NCI-H526 treated with DMSO at 0.1 percent for 48 hours (cell line): Measurements from ENCODE around the gene C10orf143.
A peak's percentile ranks its signal among the peaks of the same experiment; 100 is the strongest.
"Not testable (repeated sequence)": the region's sequence is repeated elsewhere in the genome, so short reads cannot be mapped to it uniquely, and the experiment has no call there.

Experiments
- DNase-seq: peaks from one replicate; lab custom pipeline; 2025; lab: John Stamatoyannopoulos, UW

The C10orf143 gene

DNA sequence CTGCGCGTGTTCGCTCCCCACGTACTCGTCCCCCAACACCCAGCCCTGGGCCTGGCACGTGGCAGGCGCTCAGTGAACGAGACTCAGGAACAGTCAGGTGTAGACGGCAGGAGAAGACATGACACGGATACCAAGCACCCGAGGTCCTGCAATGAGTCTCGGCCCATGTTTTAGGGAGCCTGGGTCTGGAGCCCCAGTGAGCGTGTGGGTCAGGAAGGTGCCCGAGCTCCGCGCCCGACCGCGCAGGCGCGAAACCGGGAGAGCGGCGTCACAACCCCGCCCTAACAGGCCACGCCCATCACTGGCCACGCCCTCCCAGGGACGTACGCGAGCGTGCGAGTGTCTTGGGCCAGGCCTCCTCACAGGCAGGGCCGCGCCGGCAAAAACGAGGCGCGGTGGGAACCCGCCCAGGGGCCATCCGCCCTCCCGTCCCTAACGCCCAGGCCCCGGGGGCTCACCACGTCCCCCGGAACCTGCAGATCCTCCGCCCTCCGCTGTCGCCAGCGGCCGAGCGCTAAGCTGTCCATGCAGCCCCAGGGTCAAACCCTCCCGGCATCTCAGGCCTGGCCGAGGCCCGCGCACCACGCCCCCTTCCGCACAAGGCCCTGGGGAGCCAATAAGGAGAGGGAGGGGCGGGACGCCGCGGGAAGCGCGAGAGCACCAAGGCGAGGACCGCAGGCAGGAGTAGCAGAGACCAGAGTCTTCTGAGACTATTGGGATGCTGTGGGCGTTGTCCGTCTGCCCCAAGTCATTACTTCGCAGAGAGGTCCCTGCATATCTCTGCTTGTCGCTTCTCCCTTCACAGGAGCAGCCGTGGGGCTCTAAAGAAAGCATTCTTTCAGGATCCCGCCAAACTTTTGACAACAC is at the start of gene C10orf143:
TSS of gene C10orf143 (minus strand) at position 585 of the 867 bp plus-strand sequence. CDS start at position 527, 58 bp downstream.
- peak; percentile 80 for DNase-seq

DNA sequence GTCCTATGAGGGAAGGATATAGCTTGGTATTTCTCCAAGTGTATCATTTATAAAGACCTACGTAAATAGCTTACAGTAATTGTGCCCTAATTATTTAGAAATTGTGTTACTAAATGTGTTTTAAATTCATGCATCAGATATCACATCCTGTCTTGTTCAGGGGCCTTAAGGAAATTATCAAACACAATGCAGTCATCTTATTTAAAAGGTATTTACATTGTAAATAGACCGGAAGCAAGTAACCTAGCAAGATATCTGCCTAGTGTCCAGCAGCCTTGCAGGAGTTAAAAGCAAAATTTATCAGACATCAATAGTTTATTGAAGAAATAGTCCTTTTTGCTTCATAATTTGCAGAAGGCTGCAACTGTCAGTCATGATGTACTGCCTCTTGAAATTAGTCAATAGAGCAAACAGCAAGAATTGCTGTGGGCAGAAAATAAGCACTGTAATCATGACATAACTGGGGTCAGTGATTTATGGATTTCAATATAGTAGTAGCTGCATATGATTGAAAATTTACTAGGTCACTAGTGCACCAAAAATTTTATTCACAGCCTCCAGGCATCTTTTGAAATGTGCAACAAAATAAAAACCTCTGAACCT is 48.7 kb upstream of the C10orf143 start:
- DNase-seq: no peak

DNA sequence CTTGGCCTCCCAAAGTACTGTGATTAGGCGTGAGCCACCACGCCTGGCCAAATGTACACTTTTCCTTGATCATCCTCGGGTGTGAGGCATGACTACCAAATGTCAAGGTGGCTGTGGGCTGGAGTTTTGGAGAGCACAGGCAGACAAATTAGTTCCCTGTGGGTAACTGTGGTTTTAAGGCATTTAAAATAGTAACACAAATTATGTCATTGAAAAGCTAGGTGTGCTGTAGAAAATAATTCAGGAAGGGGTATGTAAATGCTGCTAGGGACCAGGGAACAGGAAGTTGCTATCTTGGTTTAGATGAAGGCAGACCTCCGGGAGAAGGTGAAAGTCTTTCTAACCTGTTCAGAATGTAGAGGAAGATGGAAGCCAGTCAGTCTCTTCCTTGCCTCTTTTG is 35.4 kb upstream of the C10orf143 start:
- no peak for DNase-seq

DNA sequence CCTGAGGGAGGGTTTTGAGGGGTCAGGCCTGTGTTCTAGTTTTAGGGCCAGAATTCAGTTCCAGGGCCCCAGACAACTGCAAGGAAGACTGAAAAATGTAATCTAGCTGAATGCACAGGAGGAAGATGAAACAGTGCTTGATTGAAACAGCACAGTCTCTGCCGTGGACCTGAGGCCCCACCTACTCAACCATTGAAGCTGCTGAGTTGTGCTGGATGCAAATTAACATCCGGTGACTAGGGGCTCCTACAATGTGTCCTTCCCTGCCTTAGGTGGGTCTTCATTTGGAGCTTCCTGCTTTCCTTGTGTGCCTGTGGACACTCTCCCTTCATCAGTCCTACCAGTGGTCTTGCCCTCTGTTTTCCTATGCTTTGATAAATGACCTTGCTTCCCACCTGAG is 31.2 kb upstream of the C10orf143 start:
- no peak for DNase-seq

DNA sequence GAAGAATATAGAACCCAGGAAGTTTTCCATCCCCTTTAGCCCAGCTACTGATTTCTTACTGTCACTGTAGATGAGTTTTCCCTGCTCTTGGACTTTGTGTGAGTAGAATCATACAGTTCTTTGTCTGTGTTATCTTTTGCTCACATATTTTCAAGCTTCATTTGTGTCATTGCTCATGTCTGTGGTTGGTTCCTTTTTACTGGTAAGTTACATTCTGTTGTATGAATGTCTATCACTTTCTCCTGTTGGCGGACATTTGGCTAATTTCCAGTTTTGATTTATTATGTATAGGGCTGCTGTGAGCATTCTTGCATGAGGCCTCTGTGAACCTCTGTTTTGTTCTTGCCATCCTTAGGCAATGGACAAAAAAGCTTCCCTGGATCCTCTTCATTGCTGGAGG is 30.8 kb upstream of the C10orf143 start:
- no peak for DNase-seq

DNA sequence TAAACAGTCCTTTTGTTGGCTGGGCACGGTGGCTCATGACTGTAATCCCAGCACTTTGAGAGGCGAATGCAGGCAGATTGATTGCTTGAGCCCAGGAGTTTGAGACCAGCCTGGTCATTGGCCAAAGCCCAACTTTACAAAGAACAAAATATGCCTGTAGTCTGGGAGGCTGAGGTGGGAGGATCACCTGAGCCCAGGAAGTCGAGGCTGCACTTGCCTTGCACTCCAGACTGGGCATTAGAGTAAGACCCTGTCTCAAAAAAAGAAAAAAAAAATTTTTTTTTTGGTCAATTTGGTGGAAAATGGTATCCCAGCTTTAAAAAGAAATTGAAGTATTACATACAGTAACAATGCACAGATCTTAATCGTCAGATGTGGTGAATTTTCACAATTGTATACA is 30.4 kb upstream of the C10orf143 start:
- DNase-seq: no peak

DNA sequence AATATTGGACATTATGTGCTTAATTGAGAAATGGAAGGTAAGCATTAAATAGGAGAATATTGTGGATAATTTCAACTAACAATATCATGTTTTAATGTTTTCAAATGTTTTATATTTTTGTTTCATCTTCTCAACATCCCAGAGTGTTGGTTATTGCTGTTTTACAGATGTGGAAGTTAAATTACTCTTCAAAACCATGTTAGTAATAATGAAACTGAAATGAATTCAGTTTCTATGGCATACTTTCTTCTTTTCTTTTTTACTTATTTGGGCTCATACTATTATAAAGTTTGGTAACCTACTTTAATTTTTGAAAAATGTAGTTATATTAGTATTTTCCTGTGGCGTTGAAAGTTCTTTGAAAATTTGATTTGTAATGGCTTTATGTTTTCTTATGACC is 29.8 kb upstream of the C10orf143 start:
- DNase-seq: no peak

DNA sequence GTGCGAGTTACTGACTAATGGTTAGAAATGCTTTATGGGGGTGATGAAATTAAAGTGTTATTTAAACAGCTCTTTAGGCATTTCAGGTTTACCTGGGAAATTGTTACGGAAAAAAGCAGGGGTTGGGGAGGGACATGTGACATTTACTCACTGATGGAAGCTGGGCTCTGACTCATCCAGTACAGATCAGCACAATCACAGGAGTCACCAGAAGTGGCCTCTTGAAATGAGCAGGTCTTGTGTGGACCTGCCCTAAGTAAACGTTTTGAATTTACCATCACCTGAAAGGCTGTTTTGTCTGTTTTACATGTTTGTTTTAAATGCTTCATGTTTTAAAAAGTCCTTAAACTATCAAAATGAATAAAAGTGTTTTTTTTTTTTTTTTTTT is 27.8 kb upstream of the C10orf143 start:
- DNase-seq: no peak

DNA sequence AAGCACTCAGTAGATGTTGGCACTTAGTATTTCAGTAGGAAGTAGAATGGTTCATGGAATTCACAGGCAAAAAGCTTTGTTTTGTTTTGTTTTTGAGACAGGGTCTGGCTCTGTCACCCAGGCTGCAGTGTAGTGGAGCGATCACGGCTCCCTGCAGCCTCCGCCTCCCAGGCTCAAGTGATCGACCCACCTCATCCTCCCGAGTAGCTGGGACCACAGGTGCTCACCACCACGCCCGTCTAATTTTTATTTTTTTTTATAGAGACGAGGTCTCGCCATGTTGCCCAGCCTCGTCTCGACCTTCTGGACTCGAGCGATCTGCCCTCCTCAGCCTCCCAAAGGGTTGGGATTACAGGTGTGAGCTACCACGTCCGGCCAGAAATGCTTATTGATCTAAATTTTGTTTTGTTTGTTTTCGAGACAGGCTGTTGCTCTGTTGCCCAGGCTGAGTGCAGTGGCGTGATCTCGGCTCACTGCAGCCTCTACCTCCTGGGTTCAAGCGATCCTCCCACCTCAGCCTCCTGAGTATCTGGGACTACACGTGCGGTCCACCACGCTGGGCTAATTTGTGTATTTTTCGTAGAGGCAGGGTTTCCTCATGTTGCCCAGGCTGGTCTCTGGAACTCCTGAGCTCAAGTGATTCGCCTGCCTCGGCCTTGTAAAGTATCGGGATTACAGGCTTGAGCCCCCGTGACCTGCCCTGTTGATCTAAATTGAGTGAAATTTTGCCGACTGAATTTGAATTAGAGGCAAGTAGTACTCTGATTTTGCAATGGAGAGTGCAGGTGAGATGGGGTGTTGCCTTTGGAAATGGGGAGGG is 27.2 kb upstream of the C10orf143 start:
- DNase-seq: no peak

DNA sequence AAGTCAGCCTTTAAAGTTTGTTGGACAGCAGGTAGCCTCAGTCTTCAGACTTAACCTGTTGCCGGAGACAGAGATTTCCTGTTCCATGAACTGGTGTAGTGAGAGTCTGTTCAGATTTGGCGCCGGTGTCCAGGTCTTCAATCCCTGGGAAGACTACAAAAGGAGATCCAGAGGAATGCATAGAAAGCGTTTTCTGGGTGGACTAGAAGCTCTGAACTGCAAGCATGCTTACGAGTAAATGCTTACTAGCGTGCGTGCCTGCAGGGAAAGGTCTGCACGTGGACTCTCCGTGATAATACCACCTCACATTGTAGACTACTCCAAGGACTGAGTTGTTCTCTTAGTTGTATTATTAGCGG is 26.4 kb upstream of the C10orf143 start:
- no peak for DNase-seq

DNA sequence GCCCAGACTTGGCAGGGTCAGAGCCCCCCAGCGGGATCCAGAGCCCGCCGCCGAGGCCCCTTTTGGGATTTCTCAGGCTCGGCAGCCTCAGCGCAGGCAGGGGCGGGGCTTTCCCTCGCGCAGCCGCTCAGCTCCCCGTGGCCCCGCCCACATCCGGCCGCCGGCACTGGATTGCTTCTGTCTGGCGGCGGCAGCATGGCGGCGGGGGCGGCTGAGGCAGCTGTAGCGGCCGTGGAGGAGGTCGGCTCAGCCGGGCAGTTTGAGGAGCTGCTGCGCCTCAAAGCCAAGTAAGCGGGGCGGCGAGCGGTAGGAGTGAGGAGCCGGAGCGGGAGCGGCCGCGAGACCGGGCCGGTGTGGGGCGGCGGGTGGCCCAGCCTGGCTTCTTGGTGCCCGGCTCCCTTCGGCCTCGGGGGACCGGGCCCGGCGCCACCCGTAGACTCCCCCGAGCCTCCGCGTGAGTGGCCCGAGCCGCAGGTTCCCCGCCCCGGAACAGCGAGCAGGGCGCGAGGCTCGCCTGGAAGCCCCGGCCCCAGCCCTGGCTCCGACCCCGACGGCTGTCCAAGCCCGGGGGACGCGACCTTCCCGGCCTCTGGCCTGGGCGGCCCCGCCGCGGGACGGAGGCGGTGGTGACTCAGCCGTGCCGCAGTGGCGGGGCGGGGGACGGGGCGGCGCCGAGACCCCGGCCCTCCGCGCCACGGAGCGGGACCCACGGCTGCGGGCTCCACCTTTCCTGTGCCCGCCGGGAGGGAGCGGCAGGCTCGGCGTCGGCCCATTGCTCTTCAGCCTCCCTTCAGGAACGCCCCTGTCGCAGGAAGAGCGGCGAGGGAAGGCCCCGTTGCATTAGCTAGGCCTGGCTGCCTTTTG is 25.8 kb upstream of the C10orf143 start, which contains the start of gene GLRX3:
TSS of gene GLRX3 (plus strand) at position 166 of the 864 bp plus-strand sequence. CDS start at position 196, 30 bp downstream.
- peak; percentile 17 for DNase-seq

DNA sequence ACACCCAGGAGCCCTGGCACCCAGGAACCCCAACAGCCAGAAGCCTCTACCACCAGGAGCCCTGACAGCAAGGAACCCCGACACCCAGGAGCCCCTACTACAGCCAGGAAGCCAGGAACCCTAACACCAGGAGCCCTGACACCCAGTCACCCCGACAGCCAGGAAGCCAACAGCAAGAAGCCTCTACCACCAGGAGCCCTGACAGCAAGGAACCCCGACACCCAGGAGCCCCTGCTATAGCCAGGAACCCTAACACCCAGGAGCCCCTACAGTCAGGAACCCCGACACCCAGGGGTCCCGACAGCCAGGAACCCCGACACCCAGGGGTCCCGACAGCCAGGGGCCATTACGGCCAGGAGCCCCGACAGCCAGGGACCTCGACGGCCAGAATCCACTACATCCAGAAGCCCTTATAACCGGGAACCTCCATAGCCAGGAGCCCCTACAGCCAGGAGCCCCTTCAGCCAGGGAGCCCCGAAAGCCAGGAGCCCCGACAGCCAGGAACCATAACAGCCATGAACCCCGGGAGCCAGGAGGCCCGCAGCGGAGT is 25.1 kb upstream of the C10orf143 start:
- DNase-seq: no peak

DNA sequence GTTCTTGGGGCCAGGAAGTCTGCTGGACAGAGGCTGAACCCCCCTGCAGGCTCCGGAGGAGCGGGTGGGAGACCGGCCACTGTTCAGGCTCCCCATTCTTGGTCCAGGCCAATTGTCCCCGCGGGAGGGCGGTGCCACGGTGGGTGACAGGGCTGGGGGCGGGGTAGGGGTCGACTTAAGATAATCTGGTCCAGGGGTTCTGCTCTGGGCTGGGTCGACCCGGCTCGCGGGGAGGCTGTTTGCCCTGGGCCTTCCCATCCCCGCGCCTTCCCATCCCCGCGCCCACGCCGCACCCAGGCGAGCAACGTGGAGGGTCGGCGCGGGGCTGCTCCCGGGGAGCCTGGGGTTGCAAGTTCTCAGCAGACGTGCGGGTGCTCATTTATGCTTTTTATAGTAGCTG is 18.3 kb upstream of the C10orf143 start:
- no peak for DNase-seq

DNA sequence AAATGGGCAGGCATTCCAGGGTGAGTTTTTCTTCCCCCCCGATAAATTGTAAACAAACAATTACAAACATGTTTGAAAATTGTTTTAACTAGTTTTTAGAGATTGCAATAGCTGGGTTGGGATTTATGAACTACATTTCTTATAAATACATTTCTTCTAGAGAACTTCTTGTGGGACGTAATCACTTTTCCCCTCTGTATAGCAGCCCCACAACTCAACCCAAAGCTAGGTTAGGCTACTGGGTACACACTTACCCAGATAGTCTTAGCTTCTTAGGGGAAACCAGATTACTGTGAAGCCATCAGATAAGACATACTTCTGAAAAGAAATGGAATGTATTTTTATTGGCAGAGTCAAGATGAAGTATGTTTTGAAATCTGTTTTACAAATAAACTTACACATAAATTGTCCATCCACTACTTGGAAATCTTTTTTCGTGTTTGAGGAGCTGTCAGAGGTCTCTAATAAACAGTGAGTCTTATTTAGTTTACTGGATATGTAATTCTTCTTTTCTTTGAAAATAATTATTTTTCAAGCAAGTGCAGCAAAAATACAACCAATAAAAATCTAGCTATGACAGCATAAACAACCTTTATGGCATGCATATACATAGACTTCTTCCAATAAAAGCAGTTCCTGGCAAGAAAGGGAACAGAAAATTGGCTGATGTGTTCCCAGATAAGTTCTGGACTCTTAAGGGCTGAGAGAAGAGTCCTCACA is 17.6 kb upstream of the C10orf143 start:
- DNase-seq: no peak

DNA sequence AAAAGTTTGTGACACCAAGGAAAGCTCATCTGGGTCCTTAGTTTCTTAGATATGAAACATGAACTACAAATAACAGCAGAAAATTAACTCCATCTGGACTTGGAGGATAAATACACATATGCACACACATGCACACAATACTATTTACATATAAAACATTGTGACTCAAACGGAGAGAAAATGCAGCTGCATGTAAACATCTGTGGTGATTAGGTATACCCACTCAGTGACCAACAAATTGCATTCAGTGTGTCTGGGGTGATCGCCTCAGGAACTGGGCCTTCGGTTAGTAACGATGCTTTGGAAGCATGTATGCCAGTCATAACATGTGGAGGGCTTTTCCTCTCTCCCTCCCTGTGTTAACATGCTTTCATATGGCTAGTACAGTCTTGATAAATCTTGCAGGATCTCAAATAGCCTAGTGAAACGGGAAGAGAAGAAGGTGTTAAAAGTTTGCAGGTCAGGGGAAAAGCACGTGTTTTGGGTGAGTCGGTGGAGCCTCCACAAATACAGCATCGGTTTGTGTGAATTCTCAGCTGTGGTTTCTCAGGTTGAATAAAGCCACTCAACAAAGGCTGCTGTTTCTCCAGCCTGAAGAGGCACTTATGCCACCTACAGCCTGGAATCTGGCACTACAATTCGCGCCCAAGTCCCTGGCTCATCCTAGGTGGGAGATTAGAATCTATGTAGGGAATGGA is 16.9 kb upstream of the C10orf143 start:
- DNase-seq: peak; percentile 13

DNA sequence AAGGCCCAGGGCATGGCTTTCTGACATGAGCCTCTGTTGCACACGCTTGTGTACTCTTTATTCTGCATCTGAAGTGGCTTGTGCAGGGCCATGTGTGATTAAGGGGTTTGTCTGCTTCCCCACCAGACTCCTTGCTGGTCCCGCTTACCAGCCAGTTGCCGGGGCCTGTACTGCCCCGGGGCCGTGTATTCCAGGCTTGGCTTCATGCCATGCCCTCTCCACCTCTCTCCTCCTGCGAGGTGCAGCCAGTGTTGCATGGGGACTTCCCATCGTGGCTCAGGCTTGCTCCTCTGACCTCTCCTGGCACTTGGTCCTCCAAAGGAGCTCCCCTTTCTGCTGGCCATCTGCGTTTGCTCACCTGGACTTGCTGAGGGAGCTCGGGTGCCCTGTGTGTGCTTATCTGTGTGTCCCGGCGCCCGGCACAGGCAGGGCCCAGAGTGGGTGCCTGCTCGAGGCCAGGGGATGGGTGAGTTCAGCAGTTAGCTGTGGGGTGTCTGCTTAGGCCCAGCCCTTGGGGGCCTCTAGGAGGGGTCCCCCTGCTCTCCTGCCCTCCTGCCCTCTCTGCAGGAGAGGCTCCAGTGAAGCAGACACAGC is 11.0 kb upstream of the C10orf143 start:
- DNase-seq: no peak

DNA sequence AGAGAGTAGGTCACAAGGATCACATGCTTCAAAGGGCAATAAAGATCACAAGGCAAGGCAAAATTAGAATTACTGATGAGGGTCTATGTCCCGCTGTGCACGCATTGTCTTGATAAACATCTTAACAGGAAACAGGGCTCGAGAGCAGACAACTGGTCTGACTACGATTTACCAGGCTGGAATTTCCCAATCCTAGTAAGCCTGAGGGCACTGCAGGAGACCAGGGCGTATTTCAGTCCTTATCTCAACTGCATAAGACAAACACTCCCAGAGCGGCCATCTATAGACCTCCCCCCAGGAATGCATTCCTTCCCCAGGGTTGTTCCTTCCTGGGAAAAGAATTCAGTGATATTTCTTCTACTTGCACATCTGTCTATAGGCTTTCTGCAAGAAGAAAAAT is 6.9 kb upstream of the C10orf143 start:
- not testable (repeated sequence) for DNase-seq

DNA sequence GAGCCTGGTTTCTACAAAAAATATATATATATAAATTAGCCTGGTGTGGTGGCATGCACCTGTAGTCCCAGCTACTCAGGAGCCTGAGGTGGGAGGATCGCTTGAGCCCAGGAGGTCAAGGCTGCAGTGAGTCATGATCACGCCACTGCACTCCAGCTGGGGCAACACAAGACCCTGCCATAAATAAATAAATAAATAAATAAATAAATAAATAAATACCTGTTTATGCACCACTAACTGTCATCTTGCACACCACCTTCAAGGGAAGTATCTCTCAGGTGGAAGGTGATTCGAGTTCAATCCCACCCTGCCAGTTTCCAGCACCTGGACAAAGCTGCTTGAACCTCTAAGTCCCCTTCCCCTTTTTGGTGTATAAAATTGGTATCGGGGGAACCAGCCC is 6.3 kb upstream of the C10orf143 start:
- DNase-seq: not testable (repeated sequence)

DNA sequence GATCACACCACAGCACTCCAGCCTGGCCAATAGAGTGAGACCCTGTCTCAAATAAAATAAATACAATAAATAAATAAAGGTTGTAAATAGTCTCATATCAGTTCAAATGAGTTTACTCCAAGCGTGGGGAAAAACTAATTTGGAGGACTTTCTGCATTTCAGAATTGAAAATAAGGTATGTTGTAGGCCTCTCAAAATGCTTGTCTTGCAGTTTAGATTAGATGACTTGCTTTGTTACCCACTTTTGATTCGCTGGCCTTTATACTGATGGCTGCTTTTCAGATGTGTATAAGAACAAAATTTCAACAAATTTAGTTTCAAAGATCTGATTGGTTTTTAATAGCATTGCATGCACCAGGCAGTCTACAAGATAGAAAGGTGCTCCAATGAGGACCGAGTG is 2.2 kb upstream of the C10orf143 start:
- DNase-seq: no peak

DNA sequence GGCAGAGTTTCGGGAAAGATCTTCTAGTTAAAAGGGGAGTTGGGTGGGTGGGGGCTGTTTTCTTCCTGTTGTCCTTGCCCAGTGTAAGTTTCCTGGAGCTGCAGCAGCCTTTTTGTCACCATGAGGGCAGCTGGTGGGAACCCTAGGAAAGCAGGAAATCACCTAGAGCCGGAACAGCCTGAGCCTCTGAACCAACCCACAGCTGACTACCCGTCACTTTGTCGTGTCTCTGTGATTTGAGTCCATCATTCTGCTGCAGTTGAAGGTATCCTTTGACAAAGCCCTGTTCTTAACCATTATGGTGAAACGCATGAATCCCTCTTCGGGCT is 1.2 kb upstream of the C10orf143 start:
- no peak for DNase-seq
